T-cell (primary cell): Measurements from ENCODE around the gene BSG. TPM values are rescaled to one million over a fixed set of nuclear protein-coding genes. Genes with fewer than 3 reads are reported as not detected.

ENCODE experiments used
- ATAC-seq, 4 experiments: fragments of 200-7000 bp in 3 of 4; fragments of 150-1000 bp in 1 of 4; cut with Tn5 transposase; replicated peaks in 1 of 4; 1 replicate in 3 of 4; 2 replicates in 1 of 4; pipeline ENCODE4 v1.10.0; 2021; ENCODE audit warnings: moderate library complexity in 3 of 4, mild to moderate bottlenecking in 2 of 4, moderate number of reproducible peaks in 1 of 4
- CTCF ChIA-PET, 2 donors: fragments of 300-600 bp; sonication (Branson Sonifier 250); formaldehyde crosslinking; loops; one replicate each; lab custom pipeline; 2022; ENCODE audit warnings: antibody characterized with exemption in 2 of 2; lab: Charles Lee
- POLR2A ChIA-PET, 2 donors: fragments of 300-600 bp; sonication (Branson Sonifier 250); formaldehyde crosslinking; loops; one replicate each; lab custom pipeline; 2022; ENCODE audit warnings: antibody characterized with exemption in 2 of 2; lab: Charles Lee
- DNase-seq, 35 experiments: peaks; one replicate each; pipeline versions ENCODE4 v3.0.0 to v3.0.0-alpha.2; 2013 to 2023
- H3K27ac ChIP-seq: one replicate; pipeline ENCODE4 v1.5.1; 2013; ENCODE audit warnings: low read length
- H3K27me3 ChIP-seq, 2 experiments: replicated peaks in 1 of 2; 1 replicate in 1 of 2; 2 replicates in 1 of 2; pipeline versions ENCODE4 v1.6.1 to v1.7.0; 2013; ENCODE audit warnings: low read length in 1 of 2, mixed read lengths in 1 of 2; ENCODE audit not compliant: control insufficient read depth in 2 of 2, insufficient read depth in 2 of 2; ENCODE audit errors: extremely low read depth in 1 of 2
- H3K36me3 ChIP-seq, 2 donors: 1 replicate in 1 of 2; 2 replicates in 1 of 2; pipeline versions ENCODE4 v1.6.1 to v1.7.0; 2013; ENCODE audit warnings: low read length in 1 of 2; ENCODE audit not compliant: control insufficient read depth in 2 of 2, insufficient read depth in 1 of 2; ENCODE audit errors: extremely low read depth in 1 of 2
- H3K4me1 ChIP-seq, 2 experiments: 1 replicate in 1 of 2; 2 replicates in 1 of 2; pipeline versions ENCODE4 v1.6.1 to v1.7.0; 2013; ENCODE audit warnings: low read length in 2 of 2, mixed read lengths in 1 of 2; ENCODE audit not compliant: insufficient read depth in 2 of 2, control insufficient read depth in 1 of 2; ENCODE audit errors: extremely low read depth in 1 of 2
- H3K4me3 ChIP-seq, 2 donors: 1 replicate in 1 of 2; 2 replicates in 1 of 2; pipeline versions ENCODE4 v1.5.1 to v1.7.0; 2013; ENCODE audit warnings: mild to moderate bottlenecking in 2 of 2, low read length in 1 of 2, moderate library complexity in 1 of 2; ENCODE audit not compliant: control insufficient read depth in 1 of 2; ENCODE audit errors: extremely low read depth in 1 of 2
- H3K9me3 ChIP-seq: 2 replicates; pipeline ENCODE4 v1.7.0; 2013
- H3K27ac Mint-ChIP-seq, 2 donors: one replicate each; pipeline ENCODE4 v1.8.0; 2020 to 2021; ENCODE audit warnings: mild to moderate bottlenecking in 2 of 2, mixed read lengths in 2 of 2
- H3K27me3 Mint-ChIP-seq, 2 donors: one replicate each; pipeline ENCODE4 v1.8.0; 2021 to 2022; ENCODE audit warnings: mixed read lengths in 2 of 2
- H3K36me3 Mint-ChIP-seq: one replicate; pipeline ENCODE4 v1.8.0; 2021; ENCODE audit warnings: mixed read lengths
- H3K4me1 Mint-ChIP-seq, 3 donors: one replicate each; pipeline ENCODE4 v1.8.0; 2020 to 2022; ENCODE audit warnings: mixed read lengths in 3 of 3, mild to moderate bottlenecking in 1 of 3
- H3K4me3 Mint-ChIP-seq, 3 donors: one replicate each; pipeline ENCODE4 v1.8.0; 2020 to 2022; ENCODE audit warnings: mild to moderate bottlenecking in 3 of 3, mixed read lengths in 3 of 3, moderate library complexity in 3 of 3
- H3K9me3 Mint-ChIP-seq, 3 donors: one replicate each; pipeline ENCODE4 v1.8.0; 2020 to 2022; ENCODE audit warnings: mixed read lengths in 3 of 3
- WGBS: methylation state at CpG from one replicate; pipeline ENCODE4 v1.1.5; 2013; ENCODE audit warnings: missing lambda C conversion rate; ENCODE audit not compliant: insufficient coverage; 5-methylcytosine and 5-hydroxymethylcytosine counted together
- total RNA-seq, 35 experiments: library from RNA in 6 of 35; stranded (reverse) in 6 of 35; fragments of 120-200 nt in 1 of 35; gene quantifications; one replicate each; pipeline versions ENCODE4 v1.2.1 to v1.2.4 and lab custom pipeline; 2013 to 2026

Gene BSG
- total RNA-seq, 5 donors from 2014 or later (not counting 1 experiment from before 2014, with no cell fraction given): 89.3 to 165 (median 152) TPM

- WGBS: 70% methylated on average over 26 of the region's 32 CpGs
- Mint-ChIP-seq H3K27ac (peak overlapping the region in 1 of 2 donors; percentile 31), H3K4me3 (peak overlapping the region; percentile 66 to 99 (median 80)), H3K9me3 (no peaks in the 10 kb centered on the region), H3K27me3 (no peaks in the 10 kb centered on the region), H3K36me3 (no peaks in the 10 kb centered on the region), H3K4me1 (peaks cover 35 to 52% (median 39%) of the 10 kb centered on the region in 3 donors)
- no peak for ATAC-seq
- Histone ChIP-seq H3K36me3 (peaks cover 4 to 17% of the 10 kb centered on the region in 2 donors), H3K27ac (no peak overlapping the region), H3K27me3 (no peaks in the 10 kb centered on the region), H3K4me3 (peak overlapping the region in 1 of 2 donors; percentile 25), H3K9me3 (no peaks in the 10 kb centered on the region), H3K4me1 (peaks cover 18 to 63% of the 10 kb centered on the region in 2 experiments)
- ChIA-PET CTCF (interaction anchor here (0.6 to 1.4 kb wide), 3 partner anchors 11 to 102 kb away, joined by 3 to 5 read pairs (median 3); partner anchors contain the start of gene CDC34 (in 1 of the 2)), POLR2A (no interaction called here)
- no peak for DNase-seq
Measured at GRCh38 chr19:574658-575526, 2.5 kb downstream of the BSG start.

GRCh38 chr19:575527-576506, 3.4 kb downstream of the BSG start:
- CTCF ChIA-PET: interaction anchor here in 1 of 2 donors (1.4 kb wide), 1 partner anchor 10 kb away, joined by 5 read pairs; no protein-coding TSS in a partner anchor
- no peaks in the 10 kb centered on the region for H3K36me3 Mint-ChIP-seq
- Histone ChIP-seq H3K36me3 (peaks cover 7 to 24% of the 10 kb centered on the region in 2 donors), H3K9me3 (no peaks in the 10 kb centered on the region), H3K27me3 (no peaks in the 10 kb centered on the region), H3K4me3 (no peak overlapping the region), H3K4me1 (peaks cover 18 to 58% of the 10 kb centered on the region in 2 experiments), H3K27ac (no peak overlapping the region)
- H3K4me1 Mint-ChIP-seq: peaks cover 35 to 50% (median 36%) of the 10 kb centered on the region in 3 donors
- DNase-seq (no peak), ATAC-seq (no peak)
- H3K27ac Mint-ChIP-seq: no peak overlapping the region
- H3K4me3 Mint-ChIP-seq: peak overlapping the region in 1 of 3 donors; percentile 80
- 85% methylated on average over 21 of the region's 38 CpGs for WGBS
- no peaks in the 10 kb centered on the region for H3K27me3 Mint-ChIP-seq
- no peaks in the 10 kb centered on the region for H3K9me3 Mint-ChIP-seq
- POLR2A ChIA-PET: no interaction called here

- Histone ChIP-seq H3K27me3 (no peaks in the 10 kb centered on the region), H3K4me3 (no peak overlapping the region), H3K36me3 (peaks cover 7 to 33% of the 10 kb centered on the region in 2 donors), H3K9me3 (no peaks in the 10 kb centered on the region), H3K4me1 (peaks cover 14 to 49% of the 10 kb centered on the region in 2 experiments), H3K27ac (no peak overlapping the region)
- H3K27me3 Mint-ChIP-seq: no peaks in the 10 kb centered on the region
- POLR2A ChIA-PET: no interaction called here
- no peak for ATAC-seq
- peaks cover 25 to 41% (median 31%) of the 10 kb centered on the region in 3 donors for H3K4me1 Mint-ChIP-seq
- CTCF ChIA-PET: interaction anchor here in 1 of 2 donors (1.4 kb wide), 1 partner anchor 9 kb away, joined by 5 read pairs; no protein-coding TSS in a partner anchor
- DNase-seq: no peak
- no peak overlapping the region for H3K4me3 Mint-ChIP-seq
- no peaks in the 10 kb centered on the region for H3K36me3 Mint-ChIP-seq
- H3K9me3 Mint-ChIP-seq: no peaks in the 10 kb centered on the region
- 89% methylated on average over 16 of the region's 28 CpGs for WGBS
- no peak overlapping the region for H3K27ac Mint-ChIP-seq
Measured at GRCh38 chr19:576768-577438, 4.5 kb downstream of the BSG start.

- no peak overlapping the region for H3K4me3 ChIP-seq
- H3K27me3 Mint-ChIP-seq: no peaks in the 10 kb centered on the region
- no peaks in the 10 kb centered on the region for H3K9me3 Mint-ChIP-seq
- WGBS: 93% methylated on average over 60 of the region's 66 CpGs
- no peak for DNase-seq
- H3K9me3 ChIP-seq: no peaks in the 10 kb centered on the region
- H3K27me3 ChIP-seq: no peaks in the 10 kb centered on the region
- H3K4me1 Mint-ChIP-seq: peaks cover 21 to 39% (median 31%) of the 10 kb centered on the region in 3 donors
- no peak overlapping the region for H3K4me3 Mint-ChIP-seq
- H3K4me1 ChIP-seq: peaks cover 14 to 49% of the 10 kb centered on the region in 2 experiments
- H3K27ac ChIP-seq: no peak overlapping the region
- H3K36me3 ChIP-seq: peaks cover 7 to 39% of the 10 kb centered on the region in 2 donors
- ChIA-PET CTCF (no interaction called here), POLR2A (no interaction called here)
- H3K36me3 Mint-ChIP-seq: no peaks in the 10 kb centered on the region
- no peak overlapping the region for H3K27ac Mint-ChIP-seq
- ATAC-seq: no peak
Measured at GRCh38 chr19:577439-578392, 5.3 kb downstream of the BSG start.

GRCh38 chr19:579111-579841, 6.9 kb downstream of the BSG start:
- WGBS: 97% methylated on average over 44 of the region's 46 CpGs
- ChIA-PET POLR2A (no interaction called here), CTCF (no interaction called here)
- H3K27me3 ChIP-seq: peaks cover 0 to 7% of the 10 kb centered on the region in 2 experiments
- DNase-seq (no peak), ATAC-seq (no peak)
- H3K4me1 ChIP-seq: peaks cover 10 to 40% of the 10 kb centered on the region in 2 experiments
- H3K9me3 Mint-ChIP-seq: no peaks in the 10 kb centered on the region
- H3K27me3 Mint-ChIP-seq: peaks cover 0 to 2% of the 10 kb centered on the region in 2 donors
- no peak overlapping the region for H3K27ac ChIP-seq
- H3K36me3 ChIP-seq: peaks cover 7 to 48% of the 10 kb centered on the region in 2 donors
- no peak overlapping the region for H3K27ac Mint-ChIP-seq
- no peak overlapping the region for H3K4me3 Mint-ChIP-seq
- H3K9me3 ChIP-seq: no peaks in the 10 kb centered on the region
- H3K4me1 Mint-ChIP-seq: peaks cover 20 to 30% (median 23%) of the 10 kb centered on the region in 3 donors
- H3K36me3 Mint-ChIP-seq: no peaks in the 10 kb centered on the region
- no peak overlapping the region for H3K4me3 ChIP-seq
